COLO668 (cell line): ENCODE results near the gene CDH10.

ENCODE experiments used
- DNase-seq: peaks from one replicate; lab custom pipeline; 2025; ENCODE audit not compliant: unreplicated experiment; lab: John Stamatoyannopoulos, UW

Gene CDH10

GRCh38 chr5:24487368-24488229 is 157.2 kb downstream of the CDH10 start:
- no peak for DNase-seq

DNA sequence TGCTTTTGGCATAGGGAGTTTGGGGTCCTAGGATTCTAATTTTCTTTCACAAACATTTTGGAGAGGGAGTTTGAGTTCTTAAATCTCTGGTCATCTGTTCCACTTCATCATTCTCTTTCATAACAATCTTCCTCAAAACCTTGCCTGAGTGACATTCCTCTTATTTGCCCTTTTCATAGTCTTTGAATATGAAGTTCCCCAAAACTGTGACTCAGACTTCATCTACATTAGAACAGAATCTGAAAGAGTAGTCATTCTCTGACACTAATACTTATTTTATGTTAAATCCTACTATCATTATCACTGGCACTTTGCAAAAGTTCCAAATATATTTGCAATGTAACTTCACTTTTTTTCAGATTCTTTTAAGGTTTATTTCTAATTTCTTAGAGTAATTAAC is 163.8 kb downstream of the CDH10 start:
- DNase-seq: no peak

- DNase-seq: no peak
These were observed 166.8 kb downstream of the CDH10 start for GRCh38 chr5:24477958-24478357.

GRCh38 chr5:24475101-24475500 is 169.7 kb downstream of the CDH10 start:
- DNase-seq: no peak

DNA sequence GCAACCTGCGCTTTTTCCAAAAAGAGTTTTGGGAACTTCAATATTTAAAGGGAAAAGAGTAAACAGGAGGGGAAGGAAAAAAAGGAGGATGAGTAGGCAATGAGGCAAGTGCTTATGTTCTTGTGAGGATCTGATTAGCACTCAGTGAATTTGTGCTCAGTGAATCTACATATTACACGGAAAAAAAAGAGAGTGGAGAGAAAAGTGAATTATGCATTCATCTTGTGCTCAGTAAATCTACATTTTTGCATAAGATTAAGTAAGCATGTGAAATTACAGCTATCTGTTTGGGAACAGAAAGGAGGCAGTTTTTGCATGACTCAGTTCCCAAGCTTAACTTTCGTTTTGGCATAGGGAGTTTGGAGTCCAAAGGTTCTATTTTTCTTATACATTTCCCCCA is 170.1 kb downstream of the CDH10 start:
- DNase-seq: no peak

- DNase-seq: no peak
These were observed 172.3 kb downstream of the CDH10 start for GRCh38 chr5:24472518-24472917.

GRCh38 chr5:24444414-24444813 is 200.4 kb downstream of the CDH10 start:
- no peak for DNase-seq

GRCh38 chr5:24439465-24439864 is 205.3 kb downstream of the CDH10 start:
- DNase-seq: no peak
